Activated naive CD4-positive, alpha-beta T cell treated with anti-CD3 and anti-CD28 coated beads, Interleukin-2, amount 50 U/mL, for 72 hours (primary cell): ENCODE data around the gene PPP1R10. TPM values are rescaled to one million over a fixed set of nuclear protein-coding genes. Genes with fewer than 3 reads are reported as not detected.

Source experiments
- ATAC-seq, 2 donors: fragments of 150-1000 bp; cut with Tn5 transposase; 2 replicates each; pipeline ENCODE4 v1.10.0; 2021; ENCODE audit warnings: mild to moderate bottlenecking in 2 of 2, moderate library complexity in 2 of 2
- DNase-seq, 2 donors: peaks; one replicate each; pipeline ENCODE4 v3.0.0; 2021 to 2022; ENCODE audit warnings: low spot score in 2 of 2
- H3K27ac Mint-ChIP-seq, 2 donors: one replicate each; pipeline ENCODE4 v1.8.0; 2022; ENCODE audit warnings: mild to moderate bottlenecking in 2 of 2, mixed read lengths in 2 of 2
- H3K36me3 Mint-ChIP-seq, 2 donors: one replicate each; pipeline ENCODE4 v1.8.0; 2022; ENCODE audit warnings: mixed read lengths in 2 of 2
- H3K9me3 Mint-ChIP-seq, 2 donors: one replicate each; pipeline ENCODE4 v1.8.0; 2022; ENCODE audit warnings: mixed read lengths in 2 of 2
- total RNA-seq, 2 donors: library from RNA; stranded (reverse); gene quantifications; one replicate each; pipeline ENCODE4 v1.2.3, GENCODE V29; 2022

The PPP1R10 gene
- total RNA-seq, 2 donors from 2014 or later = 92.1 to 96.8 TPM

DNA sequence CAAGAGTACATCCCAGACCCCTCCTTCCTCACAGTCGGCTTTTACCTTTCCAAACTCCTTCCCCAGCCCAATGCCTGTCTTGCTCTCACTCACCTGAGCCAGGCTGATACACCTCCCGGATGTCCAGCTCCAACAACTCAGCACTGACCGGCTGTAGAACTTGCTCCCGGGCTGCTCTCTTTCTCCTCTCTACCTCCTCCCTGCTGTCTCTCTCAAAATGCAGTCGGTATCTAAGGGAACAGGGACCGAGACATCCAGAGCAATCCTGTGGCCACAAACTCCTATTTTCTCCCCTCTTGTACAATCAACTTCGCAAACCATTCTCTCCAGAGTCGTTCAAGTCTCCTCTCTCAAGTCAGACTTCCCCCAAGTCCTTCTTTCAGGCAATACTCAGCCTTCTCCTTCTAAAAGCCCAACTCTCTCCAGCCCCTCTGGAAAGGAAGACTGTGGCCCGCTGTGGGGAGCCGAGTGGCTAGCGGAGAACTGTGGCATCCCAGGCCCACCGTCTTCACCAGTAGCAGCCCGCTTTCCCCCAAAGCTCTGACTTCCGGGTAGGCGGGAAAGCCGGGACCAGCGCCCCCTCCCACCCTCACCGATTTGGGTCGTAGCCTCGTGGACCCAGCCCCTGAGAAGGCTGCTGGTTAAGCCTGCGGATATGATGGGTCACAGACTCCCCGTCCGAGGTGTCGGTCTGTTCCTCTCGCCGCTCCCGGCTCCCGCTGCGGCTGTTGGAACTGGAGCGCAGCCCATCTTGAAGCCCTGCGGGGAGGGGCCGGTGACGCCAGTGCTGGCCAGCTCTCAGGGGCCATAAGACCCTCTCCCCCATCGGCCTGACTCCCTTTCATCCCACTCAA is 61.9 kb downstream of the PPP1R10 start:
- ATAC-seq (no peak), DNase-seq (peak in 1 of 2 donors; percentile 34)
- Mint-ChIP-seq H3K9me3 (no peaks in the 10 kb centered on the region), H3K27ac (peak overlapping the region; percentile 99), H3K36me3 (peaks cover 40 to 65% of the 10 kb centered on the region in 2 donors)

DNA sequence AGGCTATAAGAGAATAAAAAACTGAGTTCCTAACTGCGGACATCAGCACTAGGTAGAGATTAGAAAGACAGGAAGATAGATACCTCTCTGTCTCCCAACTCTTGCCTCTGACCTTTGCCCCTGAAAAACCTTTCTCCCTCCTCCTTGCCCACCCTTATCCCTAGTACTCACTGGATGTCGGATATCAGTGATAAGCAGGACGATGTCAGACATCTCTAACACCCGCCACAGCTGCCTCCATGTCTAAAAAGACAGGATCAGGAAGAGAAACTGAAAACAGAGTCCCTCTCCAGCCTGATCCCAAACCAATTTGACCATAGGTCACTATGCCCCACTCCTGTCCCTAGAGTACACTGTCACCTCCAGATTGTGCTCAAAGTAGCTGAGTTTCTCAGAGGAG is 62.6 kb downstream of the PPP1R10 start:
- no peaks in the 10 kb centered on the region for H3K9me3 Mint-ChIP-seq
- no peak for DNase-seq
- peaks cover 36 to 64% of the 10 kb centered on the region in 2 donors for H3K36me3 Mint-ChIP-seq
- peak overlapping the region in 1 of 2 donors; percentile 99 for H3K27ac Mint-ChIP-seq
- ATAC-seq = no peak

Other genes starting within 250 kb of the PPP1R10 start
- gene HLA-E, start 127.7 kb downstream of the PPP1R10 start, total RNA-seq = 100 to 1,000 TPM; 493 to 574 TPM
- gene GNL1, start 60.8 kb downstream of the PPP1R10 start, total RNA-seq = 100 to 1,000 TPM; 107 to 139 TPM
- 10 to 100 TPM; 19.8 to 27.4 TPM for gene PRR3, start 59.9 kb downstream of the PPP1R10 start, total RNA-seq
- gene ABCF1, start 45.8 kb downstream of the PPP1R10 start, total RNA-seq = 10 to 100 TPM; 84.7 to 91.3 TPM
- 100 to 1,000 TPM in 1 of 2 donors, 10 to 100 TPM in 1; 99.8 to 100 TPM for gene MRPS18B, start 597 bp upstream of the PPP1R10 start, total RNA-seq
- 10 to 100 TPM; 14.5 to 15.1 TPM for gene ATAT1, start 9.6 kb upstream of the PPP1R10 start, total RNA-seq
- gene C6orf136, start 29.9 kb upstream of the PPP1R10 start, total RNA-seq = 10 to 100 TPM; 20.5 to 81.5 TPM
- gene DHX16, start 55.8 kb upstream of the PPP1R10 start, total RNA-seq = 10 to 100 TPM; 31.7 to 37.5 TPM
- 100 to 1,000 TPM; 184 to 274 TPM for gene PPP1R18, start 69.4 kb upstream of the PPP1R10 start, total RNA-seq
- 10 to 100 TPM; 35.7 to 53.5 TPM for gene NRM, start 73.7 kb upstream of the PPP1R10 start, total RNA-seq
- gene MDC1, start 100.0 kb upstream of the PPP1R10 start, total RNA-seq = 100 to 1,000 TPM in 1 of 2 donors, 10 to 100 TPM in 1; 84.2 to 127 TPM
- 1,000 to 10,000 TPM; 1,507 to 1,783 TPM for gene TUBB, start 103.1 kb upstream of the PPP1R10 start, total RNA-seq
- 100 to 1,000 TPM; 194 to 219 TPM for gene FLOT1, start 125.4 kb upstream of the PPP1R10 start, total RNA-seq
- 100 to 1,000 TPM in 1 of 2 donors, 10 to 100 TPM in 1; 70.0 to 279 TPM for gene IER3, start 127.3 kb upstream of the PPP1R10 start, total RNA-seq